ENCODE results near the gene SDK2. TPM values are rescaled to one million over a fixed set of nuclear protein-coding genes. Genes with fewer than 3 reads are reported as not detected.

The SDK2 gene
- 1 to 10 TPM in 5 of 6 donors, under 1 TPM in 1; 0.10 to 6.3 (median 1.6) TPM for polyA plus RNA-seq (ENCODE audit: low read depth in 6 of 6)

DNA sequence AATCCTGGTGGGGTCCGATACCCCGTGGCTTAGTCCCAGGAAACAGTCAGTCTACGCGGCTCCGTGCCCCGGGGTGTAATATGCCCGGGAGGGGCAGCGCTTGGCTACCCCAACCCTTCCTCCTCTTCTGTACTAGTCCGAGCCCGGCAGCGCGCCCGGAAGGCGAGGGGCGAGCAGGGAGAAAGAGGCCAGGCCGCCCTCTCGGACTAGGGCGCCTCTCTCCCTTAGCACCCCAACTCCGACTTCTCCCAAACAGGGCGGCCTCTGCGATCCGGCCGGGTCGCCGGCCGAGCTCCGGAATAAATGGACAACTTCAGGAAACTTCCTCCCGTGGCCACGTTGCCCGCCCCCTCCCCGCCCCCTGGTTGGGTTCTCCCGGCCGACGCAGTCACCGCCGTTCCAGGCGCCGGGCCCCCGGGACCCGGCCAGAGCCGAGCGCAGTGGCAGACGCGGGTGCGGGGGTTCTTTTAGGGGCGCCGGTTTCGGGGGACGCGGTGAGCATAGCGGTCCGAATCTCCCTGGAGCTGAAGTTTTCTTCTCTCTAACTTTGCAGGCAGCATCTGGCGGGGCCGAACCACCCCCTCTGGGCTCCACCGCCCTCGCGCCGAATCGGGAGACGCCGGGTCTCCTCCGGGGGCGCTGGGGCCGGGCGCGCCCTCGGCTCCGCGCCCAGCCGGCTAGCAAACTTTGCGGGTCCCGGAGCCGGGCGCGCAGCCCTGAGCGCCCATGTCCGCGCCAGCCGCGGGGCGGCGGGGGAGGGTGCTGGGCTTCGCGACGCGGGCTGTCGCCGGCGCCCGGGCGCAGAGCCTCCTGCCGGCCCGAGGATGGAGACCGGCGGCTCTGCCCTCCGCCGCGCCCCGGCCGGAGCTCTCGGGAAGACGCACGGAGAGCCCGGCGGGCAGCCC, at the start of gene SDK2:
SDK2 (minus strand) TSS at position 301 of the 905 bp plus-strand sequence. CDS start 357 bp downstream, outside the sequence.
- no peaks in the 10 kb centered on the region for H3K9me3 Mint-ChIP-seq
- H3K36me3 Mint-ChIP-seq = no peaks in the 10 kb centered on the region
- peak within 1 kb of the TSS; percentile 92 to 98 (median 97) for H3K4me3 Mint-ChIP-seq
- peaks cover 25 to 46% (median 37%) of the 10 kb centered on the region in 3 donors for H3K4me1 Mint-ChIP-seq
- DNase-seq (peak; percentile 30), ATAC-seq (ENCODE audit: low read depth in 2 of 2) (peak; percentile 35 to 40)
- peaks cover 0 to 10% (median 0%) of the 10 kb centered on the region in 3 donors for H3K27me3 Mint-ChIP-seq
- peak within 1 kb of the TSS in 4 of 6 donors; percentile 60 to 92 (median 84) for H3K27ac Mint-ChIP-seq

DNA sequence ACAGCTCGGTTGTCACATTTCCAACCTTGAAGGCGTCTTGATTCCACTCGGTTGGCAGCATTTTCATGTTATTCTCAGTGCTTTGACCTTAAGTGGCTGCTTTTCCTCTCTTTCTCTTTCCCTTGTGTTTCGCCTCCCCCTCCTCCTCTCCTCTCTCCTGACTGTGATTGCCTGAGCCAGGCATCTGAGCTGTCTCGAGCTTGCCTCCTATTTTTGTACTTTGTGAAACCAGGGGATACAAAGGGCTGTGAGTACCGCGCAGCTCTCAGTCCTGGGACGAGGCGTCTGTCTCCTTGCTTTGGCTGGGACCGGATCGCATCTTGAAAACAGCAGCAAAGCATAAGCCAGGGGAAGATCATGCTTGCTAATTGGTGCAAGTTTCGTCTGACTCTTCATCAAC, 48.8 kb upstream of the SDK2 start:
- peaks cover 0 to 5% (median 2%) of the 10 kb centered on the region in 3 donors for H3K4me1 Mint-ChIP-seq
- ATAC-seq (ENCODE audit: low read depth in 2 of 2) (no peak), DNase-seq (no peak)
- no peak overlapping the region for H3K4me3 Mint-ChIP-seq
- H3K36me3 Mint-ChIP-seq = no peaks in the 10 kb centered on the region
- H3K27me3 Mint-ChIP-seq = peaks cover 6 to 21% (median 19%) of the 10 kb centered on the region in 3 donors
- H3K9me3 Mint-ChIP-seq = peaks cover 0 to 9% (median 0%) of the 10 kb centered on the region in 7 donors
- no peak overlapping the region for H3K27ac Mint-ChIP-seq

DNA sequence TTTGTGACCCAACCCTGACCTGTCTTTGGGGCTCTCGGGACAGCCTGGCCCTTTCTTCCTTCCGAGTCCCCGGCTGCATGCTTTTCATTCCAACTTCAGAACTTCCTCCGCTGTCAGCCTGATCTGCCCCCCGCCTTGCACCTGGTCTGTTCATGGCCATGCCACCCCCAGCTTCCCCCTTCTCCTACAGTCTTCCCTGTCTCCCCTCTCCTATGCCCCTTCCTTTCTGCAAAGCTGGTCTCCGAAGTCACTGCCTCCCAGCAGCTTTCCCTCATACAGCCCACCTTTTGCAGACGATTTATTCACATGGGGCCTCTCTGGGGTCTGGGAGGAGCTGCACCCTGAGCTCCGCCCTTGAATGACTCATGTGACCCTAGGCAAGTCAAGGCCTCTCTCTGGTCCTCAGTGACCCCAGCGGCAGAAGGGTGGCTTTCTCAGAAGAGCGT, 47.1 kb upstream of the SDK2 start:
- H3K4me3 Mint-ChIP-seq = no peak overlapping the region
- peaks cover 0 to 5% (median 1%) of the 10 kb centered on the region in 7 donors for H3K9me3 Mint-ChIP-seq
- DNase-seq (no peak), ATAC-seq (ENCODE audit: low read depth in 2 of 2) (no peak)
- H3K4me1 Mint-ChIP-seq = peaks cover 0 to 5% (median 2%) of the 10 kb centered on the region in 3 donors
- no peaks in the 10 kb centered on the region for H3K36me3 Mint-ChIP-seq
- no peak overlapping the region for H3K27ac Mint-ChIP-seq
- peaks cover 10 to 25% (median 16%) of the 10 kb centered on the region in 3 donors for H3K27me3 Mint-ChIP-seq

GRCh38 chr17:73690676-73691075, 46.4 kb upstream of the SDK2 start:
- peaks cover 0 to 5% (median 2%) of the 10 kb centered on the region in 3 donors for H3K4me1 Mint-ChIP-seq
- DNase-seq (no peak), ATAC-seq (ENCODE audit: low read depth in 2 of 2) (no peak)
- peak overlapping the region in 1 of 8 donors; percentile 26 for H3K4me3 Mint-ChIP-seq
- H3K9me3 Mint-ChIP-seq = peaks cover 0 to 5% (median 0%) of the 10 kb centered on the region in 7 donors
- H3K27ac Mint-ChIP-seq = peak overlapping the region in 1 of 6 donors; percentile 52
- H3K36me3 Mint-ChIP-seq = peaks cover 0 to under 1% of the 10 kb centered on the region in 2 donors
- peaks cover 10 to 25% (median 16%) of the 10 kb centered on the region in 3 donors for H3K27me3 Mint-ChIP-seq

GRCh38 chr17:73689596-73690275, 45.5 kb upstream of the SDK2 start:
- Mint-ChIP-seq H3K4me1 (peaks cover 0 to 5% (median 2%) of the 10 kb centered on the region in 3 donors), H3K27ac (peak overlapping the region in 2 of 6 donors; percentile 29 to 62)

GRCh38 chr17:73686961-73687360, 42.7 kb upstream of the SDK2 start:
- Mint-ChIP-seq H3K27ac (no peak overlapping the region), H3K4me1 (peaks cover 0 to 5% (median 2%) of the 10 kb centered on the region in 3 donors), H3K36me3 (peaks cover 0 to 17% of the 10 kb centered on the region in 2 donors), H3K27me3 (peaks cover 18 to 46% (median 23%) of the 10 kb centered on the region in 3 donors), H3K9me3 (peaks cover 3 to 19% (median 8%) of the 10 kb centered on the region in 7 donors), H3K4me3 (no peak overlapping the region)
- DNase-seq (no peak), ATAC-seq (ENCODE audit: low read depth in 2 of 2) (no peak)

More at GRCh38 chr17:73689596-73690275, 45.5 kb upstream of the SDK2 start:
- Mint-ChIP-seq H3K36me3 (peaks cover 0 to 8% of the 10 kb centered on the region in 2 donors), H3K9me3 (peaks cover 0 to 7% (median 0%) of the 10 kb centered on the region in 7 donors), H3K27me3 (peaks cover 10 to 31% (median 16%) of the 10 kb centered on the region in 3 donors), H3K4me3 (no peak overlapping the region)
- ATAC-seq (ENCODE audit: low read depth in 2 of 2) = no peak
- DNase-seq = no peak

- DNase-seq = no peak
- Mint-ChIP-seq H3K4me1 (peaks cover 0 to under 1% (median under 1%) of the 10 kb centered on the region in 3 donors), H3K4me3 (no peak overlapping the region), H3K36me3 (peaks cover 0 to 25% of the 10 kb centered on the region in 2 donors), H3K27me3 (peaks cover 18 to 44% (median 23%) of the 10 kb centered on the region in 3 donors), H3K27ac (no peak overlapping the region), H3K9me3 (peaks cover 9 to 22% (median 15%) of the 10 kb centered on the region in 7 donors)
- no peak for ATAC-seq (ENCODE audit: low read depth in 2 of 2)
Measured at GRCh38 chr17:73686126-73686525, 41.9 kb upstream of the SDK2 start.

DNA sequence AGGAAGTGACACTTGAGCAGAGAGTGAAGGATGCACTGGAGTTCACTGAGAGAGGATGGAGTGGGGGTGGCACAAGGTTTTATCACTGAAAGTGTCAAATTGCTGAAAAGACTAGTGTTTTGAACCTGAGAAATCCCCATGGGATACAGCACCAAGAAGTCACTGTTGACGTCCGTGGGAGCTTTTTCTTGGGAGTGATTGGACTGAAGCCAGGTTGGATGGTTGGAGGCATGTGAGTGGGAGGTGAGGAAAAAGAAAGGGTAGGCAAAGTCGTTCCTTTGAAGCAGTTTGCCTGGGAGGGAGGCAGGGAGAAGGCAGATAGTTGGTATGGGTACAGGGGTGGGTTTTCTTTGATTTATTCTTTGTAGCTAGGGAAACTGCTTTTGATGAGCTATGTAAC, 39.9 kb upstream of the SDK2 start:
- Mint-ChIP-seq H3K4me1 (no peaks in the 10 kb centered on the region), H3K27me3 (peaks cover 17 to 42% (median 27%) of the 10 kb centered on the region in 3 donors), H3K4me3 (no peak overlapping the region), H3K27ac (peak overlapping the region in 1 of 6 donors; percentile 30), H3K36me3 (peaks cover 0 to 27% of the 10 kb centered on the region in 2 donors), H3K9me3 (peaks cover 9 to 22% (median 15%) of the 10 kb centered on the region in 7 donors)
- no peak for DNase-seq
- ATAC-seq (ENCODE audit: low read depth in 2 of 2) = no peak

DNA sequence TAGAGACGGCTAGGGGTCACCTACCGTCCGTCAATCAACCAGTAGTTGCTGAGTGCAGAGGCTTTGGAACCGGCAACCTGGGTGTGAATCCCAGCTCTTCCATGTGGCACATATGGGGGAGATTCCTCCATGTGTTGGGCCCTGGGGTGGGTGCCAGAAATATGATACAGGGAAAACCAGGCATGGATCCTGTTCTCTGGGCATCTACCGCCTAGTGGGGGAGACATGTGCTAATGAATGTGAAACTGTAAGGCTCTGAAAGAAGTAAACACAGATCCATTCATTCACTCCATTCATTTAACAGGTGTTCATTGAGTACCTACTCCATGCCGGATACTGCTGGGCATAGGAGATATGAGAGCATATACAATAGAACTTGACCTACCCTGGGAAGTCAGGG, 39.5 kb upstream of the SDK2 start:
- Mint-ChIP-seq H3K27ac (peak overlapping the region in 1 of 6 donors; percentile 30), H3K9me3 (peaks cover 9 to 22% (median 15%) of the 10 kb centered on the region in 7 donors), H3K27me3 (peaks cover 17 to 46% (median 32%) of the 10 kb centered on the region in 3 donors), H3K36me3 (peaks cover 0 to 27% of the 10 kb centered on the region in 2 donors), H3K4me3 (no peak overlapping the region), H3K4me1 (no peaks in the 10 kb centered on the region)
- DNase-seq (no peak), ATAC-seq (ENCODE audit: low read depth in 2 of 2) (no peak)

DNA sequence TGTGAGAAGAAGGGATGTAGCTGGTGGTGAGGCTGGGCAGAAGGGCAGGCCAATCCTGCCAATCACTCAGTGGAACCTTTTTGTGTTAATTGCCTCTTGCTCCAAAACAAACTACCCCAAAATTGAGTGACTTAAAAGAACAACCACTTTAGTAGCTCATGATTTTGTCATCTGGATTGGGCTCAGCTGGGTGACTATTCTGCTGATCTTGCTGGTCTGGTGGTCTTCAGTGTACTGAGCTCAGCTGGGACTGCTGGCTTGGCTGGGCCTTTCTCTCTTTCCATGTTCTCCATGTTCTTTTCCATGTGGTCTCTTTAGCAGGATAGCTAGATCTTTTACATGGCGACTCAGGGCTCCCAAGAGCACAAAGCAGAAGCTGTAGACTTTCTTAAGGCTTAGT, 37.7 kb upstream of the SDK2 start:
- ATAC-seq (ENCODE audit: low read depth in 2 of 2) = no peak
- Mint-ChIP-seq H3K36me3 (peaks cover 0 to 27% of the 10 kb centered on the region in 2 donors), H3K9me3 (peaks cover 9 to 20% (median 15%) of the 10 kb centered on the region in 7 donors), H3K27ac (no peak overlapping the region), H3K4me1 (no peaks in the 10 kb centered on the region), H3K27me3 (peaks cover 19 to 51% (median 42%) of the 10 kb centered on the region in 3 donors), H3K4me3 (no peak overlapping the region)
- no peak for DNase-seq

DNA sequence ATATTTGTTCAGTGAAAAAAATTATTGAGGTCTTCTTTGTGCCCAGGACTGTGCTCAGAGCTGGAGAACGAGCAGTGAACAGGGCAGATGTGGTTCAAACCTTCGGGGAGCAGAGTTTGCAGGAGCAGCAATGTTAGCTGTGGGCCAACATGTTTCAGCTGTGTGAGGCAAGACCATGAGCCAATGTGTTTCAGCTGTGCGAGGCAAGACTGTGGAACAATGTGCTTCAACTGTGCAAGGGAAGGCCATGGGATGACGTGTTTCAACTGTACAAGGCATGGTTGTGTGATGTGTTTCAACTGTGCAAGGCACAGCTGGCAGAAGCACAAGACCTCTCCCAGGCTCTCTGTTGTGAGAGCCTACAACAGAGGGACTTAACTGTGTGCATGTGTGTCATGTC, 35.2 kb upstream of the SDK2 start:
- Mint-ChIP-seq H3K27me3 (peaks cover 27 to 53% (median 52%) of the 10 kb centered on the region in 3 donors), H3K4me1 (no peaks in the 10 kb centered on the region), H3K4me3 (no peak overlapping the region), H3K36me3 (peaks cover 0 to 19% of the 10 kb centered on the region in 2 donors), H3K27ac (peak overlapping the region in 1 of 6 donors; percentile 7), H3K9me3 (peaks cover 7 to 20% (median 12%) of the 10 kb centered on the region in 7 donors)
- ATAC-seq (ENCODE audit: low read depth in 2 of 2) (no peak), DNase-seq (no peak)

DNA sequence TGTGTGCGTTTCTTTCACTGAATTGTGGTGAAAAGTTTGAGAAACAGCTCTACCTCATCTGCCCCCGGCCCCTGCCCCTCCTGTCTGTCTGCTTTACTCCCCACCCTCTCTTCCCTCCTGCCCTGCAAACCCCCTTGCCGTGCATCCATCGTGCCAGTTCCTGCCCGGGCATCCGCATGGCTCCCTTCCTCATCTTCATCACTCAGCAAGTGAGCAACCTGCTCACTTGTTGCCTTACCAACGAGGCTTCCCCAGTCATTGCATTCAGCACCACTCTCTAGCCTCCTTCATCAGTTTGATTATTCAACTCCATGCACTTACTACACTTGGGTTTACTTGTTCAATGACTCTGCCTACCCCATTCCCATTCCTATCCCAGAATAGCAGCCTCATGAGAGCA, 34.8 kb upstream of the SDK2 start:
- H3K27ac Mint-ChIP-seq = no peak overlapping the region
- H3K4me3 Mint-ChIP-seq = no peak overlapping the region
- H3K36me3 Mint-ChIP-seq = peaks cover 0 to 19% of the 10 kb centered on the region in 2 donors
- H3K4me1 Mint-ChIP-seq = no peaks in the 10 kb centered on the region
- peaks cover 23 to 57% (median 53%) of the 10 kb centered on the region in 3 donors for H3K27me3 Mint-ChIP-seq
- H3K9me3 Mint-ChIP-seq = peaks cover 7 to 20% (median 12%) of the 10 kb centered on the region in 7 donors
- DNase-seq (no peak), ATAC-seq (ENCODE audit: low read depth in 2 of 2) (no peak)

- Mint-ChIP-seq H3K9me3 (peaks cover 0 to 19% (median 6%) of the 10 kb centered on the region in 7 donors), H3K27me3 (peaks cover 26 to 36% (median 33%) of the 10 kb centered on the region in 3 donors), H3K36me3 (peaks cover 0 to 8% of the 10 kb centered on the region in 2 donors), H3K4me3 (no peak overlapping the region), H3K27ac (peak overlapping the region in 1 of 6 donors; percentile 85), H3K4me1 (peaks cover 7 to 14% (median 13%) of the 10 kb centered on the region in 3 donors)
- DNase-seq (no peak), ATAC-seq (ENCODE audit: low read depth in 2 of 2) (no peak)
Measured at GRCh38 chr17:73669771-73670170, 25.5 kb upstream of the SDK2 start.
